HPDE6-E6E7 (cell line): ENCODE data around the gene PCSK7.
A peak's percentile ranks its signal among the peaks of the same experiment; 100 is the strongest.
"Not testable (repeated sequence)": the region's sequence is repeated elsewhere in the genome, so short reads cannot be mapped to it uniquely, and the experiment has no call there.

Source experiments
- DNase-seq: peaks from one replicate; pipeline ENCODE4 v3.0.0; 2011; ENCODE audit warnings: missing footprints; ENCODE audit errors: extremely low spot score

The PCSK7 gene

DNA sequence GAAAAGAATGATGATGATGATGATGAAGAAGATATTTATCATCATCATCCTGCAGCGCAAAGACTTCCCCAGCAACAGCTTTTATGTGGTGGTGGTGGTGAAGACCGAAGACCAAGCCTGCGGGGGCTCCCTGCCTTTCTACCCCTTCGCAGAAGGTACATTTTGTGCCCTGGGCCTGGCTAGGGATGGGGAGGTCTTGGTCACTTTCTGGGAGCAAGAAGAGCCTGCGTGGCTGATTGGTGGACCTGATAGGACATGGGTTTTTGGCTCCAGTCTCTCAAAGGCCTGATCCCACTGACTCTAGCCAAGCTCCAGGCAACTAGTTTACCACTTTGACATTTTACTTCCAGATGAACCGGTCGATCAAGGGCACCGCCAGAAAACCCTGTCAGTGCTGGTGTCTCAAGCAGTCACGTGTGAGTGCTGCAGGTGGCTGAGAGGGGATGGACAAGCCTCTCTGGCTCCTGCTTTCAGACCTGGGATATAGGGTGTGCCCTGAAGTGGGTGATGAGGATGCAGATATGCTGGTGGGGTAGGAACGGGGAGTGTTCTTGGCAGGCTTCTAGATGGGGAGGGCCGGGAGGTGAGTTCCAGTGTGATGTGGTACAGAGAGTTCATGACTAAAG, 48.0 kb downstream of the PCSK7 start:
- no peak for DNase-seq

DNA sequence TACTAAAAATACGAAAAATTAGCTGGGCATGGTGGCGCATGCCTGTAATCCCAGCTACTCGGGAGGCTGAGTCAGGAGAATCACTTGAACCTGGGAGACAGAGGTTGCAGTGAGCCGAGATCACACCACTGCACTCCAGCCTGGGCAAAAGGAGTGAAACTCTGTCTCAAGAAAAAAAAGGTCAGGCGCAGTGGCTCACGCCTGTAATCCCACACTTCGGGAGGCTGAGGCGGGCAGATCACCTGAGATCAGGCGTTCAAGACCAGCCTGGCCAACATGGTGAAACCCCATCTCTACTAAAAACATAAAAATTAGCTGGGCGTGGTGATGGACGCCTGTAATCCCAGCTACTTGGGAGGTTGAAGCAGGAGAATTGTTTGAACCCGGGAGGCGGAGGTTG, 48.7 kb downstream of the PCSK7 start:
- not testable (repeated sequence) for DNase-seq

DNA sequence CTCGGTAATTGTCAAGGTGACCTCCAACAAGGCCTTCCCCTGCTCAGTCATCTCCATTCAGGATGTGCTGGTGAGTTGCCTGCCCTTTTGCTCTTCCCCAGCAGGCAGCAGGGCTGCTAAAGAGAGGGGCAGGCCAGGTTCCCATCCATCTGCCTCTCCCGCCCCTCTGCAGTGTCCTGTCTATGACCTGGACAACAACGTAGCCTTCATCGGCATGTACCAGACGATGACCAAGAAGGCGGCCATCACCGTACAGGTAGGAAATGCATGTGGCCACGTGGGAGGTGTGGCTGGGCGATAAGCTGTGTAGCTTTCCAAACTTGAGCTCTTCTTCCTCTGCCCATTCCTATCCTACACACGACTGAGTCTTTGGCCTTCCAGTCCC, 49.3 kb downstream of the PCSK7 start:
- DNase-seq, result no peak

DNA sequence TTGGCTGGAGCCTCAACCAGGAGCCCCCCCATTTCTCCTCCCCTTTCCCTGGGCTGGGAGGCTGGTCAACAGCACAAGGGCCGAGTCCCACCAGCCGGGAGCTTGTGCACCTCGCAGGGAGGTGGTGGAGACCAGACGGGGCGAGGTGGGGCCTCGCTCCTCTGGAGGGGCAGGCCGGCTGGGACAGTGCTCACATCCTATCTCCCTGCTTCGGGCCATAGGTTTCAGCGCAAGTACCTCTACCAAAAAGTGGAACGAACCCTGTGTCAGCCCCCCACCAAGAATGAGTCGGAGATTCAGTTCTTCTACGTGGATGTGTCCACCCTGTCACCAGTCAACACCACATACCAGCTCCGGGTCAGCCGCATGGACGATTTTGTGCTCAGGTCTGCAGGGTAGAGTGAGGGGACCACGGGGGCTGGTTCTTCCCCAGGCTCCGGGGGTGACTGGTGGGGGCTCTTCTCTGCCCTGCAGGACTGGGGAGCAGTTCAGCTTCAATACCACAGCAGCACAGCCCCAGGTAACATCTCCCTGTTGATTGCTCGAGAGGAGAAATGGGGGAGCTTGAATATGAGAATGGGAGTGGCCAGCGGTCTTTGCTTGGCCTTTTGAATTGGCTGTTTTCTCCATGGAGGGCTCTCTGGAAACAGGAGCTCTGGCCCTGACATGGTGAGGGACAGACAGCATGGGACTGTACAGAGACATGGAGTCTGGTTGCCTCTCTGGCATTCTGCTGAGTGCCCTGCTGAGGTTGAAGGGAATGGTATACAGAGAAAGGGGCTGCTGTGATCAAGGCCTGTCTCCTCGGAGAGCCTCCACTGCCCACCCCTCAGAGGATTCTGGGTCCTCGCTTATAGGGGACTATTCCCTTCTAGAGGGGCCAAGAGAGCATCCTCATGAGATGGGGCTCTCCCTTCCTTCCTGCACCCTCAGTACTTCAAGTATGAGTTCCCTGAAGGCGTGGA, 50.0 kb downstream of the PCSK7 start:
- no peak for DNase-seq

DNA sequence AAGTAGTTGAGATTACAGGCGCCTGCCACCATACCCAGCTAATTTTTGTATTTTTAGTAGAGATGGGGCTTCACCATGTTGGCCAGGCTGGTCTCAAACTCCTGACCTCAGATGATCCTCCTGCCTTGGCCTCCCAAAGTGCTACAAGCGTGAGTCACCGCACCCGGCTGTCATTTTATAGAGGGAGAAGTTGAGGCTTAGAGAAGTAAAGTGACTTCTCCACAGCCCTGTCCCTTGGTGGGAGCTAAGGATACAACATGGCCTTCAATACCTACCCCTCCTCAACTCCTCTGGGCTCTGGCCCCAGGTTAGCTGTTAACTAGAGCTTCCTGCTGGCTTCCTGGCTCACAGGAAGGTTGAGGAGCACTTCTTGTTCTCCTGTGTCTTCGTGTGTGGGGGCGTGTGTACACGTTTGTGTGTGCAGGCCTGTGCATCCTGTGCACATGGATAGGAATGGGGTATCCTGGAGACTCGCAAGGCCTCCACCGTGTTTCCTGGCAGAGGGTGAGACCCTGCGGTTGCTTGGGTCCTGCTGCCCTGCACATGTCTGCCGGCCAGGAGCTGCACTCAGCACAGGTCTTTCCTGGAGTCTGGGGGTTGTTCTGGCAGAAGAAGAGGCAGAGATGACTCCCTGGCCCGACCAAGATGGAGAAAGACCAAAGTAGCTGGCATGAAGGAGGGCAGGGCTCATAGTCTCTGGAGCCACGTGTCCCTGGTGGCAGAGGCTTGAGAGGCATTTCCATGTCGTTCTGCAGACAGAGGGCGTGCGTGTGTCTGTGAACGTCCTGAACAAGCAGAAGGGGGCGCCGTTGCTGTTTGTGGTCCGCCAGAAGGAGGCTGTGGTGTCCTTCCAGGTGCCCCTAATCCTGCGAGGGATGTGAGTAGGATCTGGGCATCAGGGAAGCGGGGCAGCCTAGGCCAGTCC, 51.0 kb downstream of the PCSK7 start:
- no peak for DNase-seq

DNA sequence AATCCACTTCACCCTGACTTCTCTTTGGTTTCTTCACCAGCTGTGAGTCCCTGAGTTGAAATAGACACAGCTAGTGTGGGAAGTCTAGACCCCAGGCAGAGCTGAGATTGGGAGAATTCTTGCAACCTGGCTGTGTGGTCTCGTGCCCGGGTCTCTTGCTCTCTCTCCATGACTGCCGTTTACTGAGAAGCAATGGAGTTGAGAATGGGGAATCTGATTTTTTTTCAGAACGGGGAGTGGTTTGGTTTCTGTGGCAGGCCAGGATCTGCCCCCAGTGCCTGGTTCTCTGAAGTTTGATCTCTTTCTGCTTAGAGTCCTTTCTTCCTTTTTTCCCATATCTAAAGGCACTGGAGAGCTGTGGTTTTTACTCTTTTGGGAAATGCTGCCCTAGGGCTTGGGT, 51.9 kb downstream of the PCSK7 start:
- no peak for DNase-seq

DNA sequence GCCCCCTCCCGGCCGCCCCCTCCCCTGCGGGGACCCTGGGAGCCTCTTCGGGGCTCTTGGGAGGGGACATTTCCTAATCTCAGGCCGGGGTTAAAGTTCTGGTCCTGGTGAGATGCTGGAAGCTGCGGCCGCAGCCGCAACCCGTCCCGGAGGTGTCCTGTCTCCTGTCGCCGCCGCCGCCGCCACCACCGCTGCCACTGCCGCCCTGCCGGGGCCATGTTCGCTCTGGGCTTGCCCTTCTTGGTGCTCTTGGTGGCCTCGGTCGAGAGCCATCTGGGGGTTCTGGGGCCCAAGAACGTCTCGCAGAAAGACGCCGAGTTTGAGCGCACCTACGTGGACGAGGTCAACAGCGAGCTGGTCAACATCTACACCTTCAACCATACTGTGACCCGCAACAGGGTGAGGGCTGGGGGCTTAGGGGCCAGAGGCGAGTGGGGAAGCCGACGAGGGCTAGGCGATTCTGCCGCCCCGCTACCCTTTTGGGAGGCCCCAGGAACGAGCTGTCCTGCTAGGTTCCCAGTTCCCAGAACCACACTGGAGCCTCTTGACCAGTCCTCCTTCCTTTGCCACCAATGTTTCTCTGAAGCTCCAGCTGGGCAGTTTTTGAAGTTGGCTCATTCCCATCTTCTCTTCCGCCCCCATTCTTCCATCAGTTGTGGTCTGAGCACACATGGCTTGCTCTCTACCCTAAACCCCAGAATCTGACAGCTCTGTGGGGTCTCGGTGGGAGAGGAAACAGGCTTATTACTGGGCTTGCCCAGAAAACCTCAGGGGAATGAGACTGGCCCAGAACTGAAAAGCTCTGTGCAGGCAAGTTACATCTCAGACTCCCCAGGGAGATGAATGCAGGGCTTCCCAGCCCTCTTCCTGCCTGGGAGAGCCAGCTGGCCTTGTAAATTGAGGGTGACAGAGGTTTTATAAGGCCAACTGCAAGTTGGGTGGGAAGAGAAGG, 52.5 kb downstream of the PCSK7 start:
- no peak for DNase-seq

DNA sequence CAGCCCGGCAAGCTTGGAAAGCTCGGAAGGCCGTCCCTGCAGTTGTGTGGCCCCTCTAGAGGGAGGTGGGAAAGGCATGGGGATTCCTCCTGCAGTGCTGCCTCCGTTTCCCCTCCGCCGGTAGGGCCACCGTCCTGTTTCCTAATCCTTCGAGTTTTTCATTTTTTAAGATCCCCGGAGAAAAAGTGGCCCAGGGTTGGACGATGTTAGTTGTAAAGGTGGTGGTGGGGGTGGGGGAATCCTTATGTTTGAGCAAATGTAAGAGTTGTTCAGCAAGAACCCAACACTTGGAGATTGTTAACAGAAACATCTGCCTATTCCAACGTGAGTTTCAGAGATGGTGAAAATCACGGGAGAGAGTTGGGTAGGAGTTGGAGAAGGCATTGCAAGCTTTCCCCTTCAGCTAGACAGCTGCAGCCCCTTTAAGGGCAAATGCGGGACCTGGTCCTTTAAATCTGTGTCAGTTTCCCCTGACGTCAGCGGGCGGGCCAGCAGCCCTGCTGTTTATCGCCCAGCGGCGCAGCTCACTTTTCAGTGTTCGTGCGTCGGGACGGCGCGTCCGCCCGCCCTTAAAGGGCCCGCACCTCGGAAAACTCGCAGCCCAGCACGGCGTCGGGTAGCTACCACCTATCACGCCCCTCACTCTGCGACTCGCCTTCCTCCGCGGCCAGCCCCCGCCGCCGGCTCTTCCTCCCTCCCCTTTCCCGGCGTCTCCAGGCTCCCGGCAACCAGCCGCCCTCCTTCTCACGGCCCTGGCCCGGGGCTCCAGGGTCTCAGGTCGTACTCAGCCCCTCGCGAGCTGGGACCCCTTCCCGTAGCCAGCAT, 53.5 kb downstream of the PCSK7 start, which contains the start of gene SIDT2:
Gene SIDT2, plus strand, starts transcription at position 534 of the 825 bp plus-strand sequence. CDS start 521 bp downstream, outside the sequence.
- peak; percentile 79 for DNase-seq

DNA sequence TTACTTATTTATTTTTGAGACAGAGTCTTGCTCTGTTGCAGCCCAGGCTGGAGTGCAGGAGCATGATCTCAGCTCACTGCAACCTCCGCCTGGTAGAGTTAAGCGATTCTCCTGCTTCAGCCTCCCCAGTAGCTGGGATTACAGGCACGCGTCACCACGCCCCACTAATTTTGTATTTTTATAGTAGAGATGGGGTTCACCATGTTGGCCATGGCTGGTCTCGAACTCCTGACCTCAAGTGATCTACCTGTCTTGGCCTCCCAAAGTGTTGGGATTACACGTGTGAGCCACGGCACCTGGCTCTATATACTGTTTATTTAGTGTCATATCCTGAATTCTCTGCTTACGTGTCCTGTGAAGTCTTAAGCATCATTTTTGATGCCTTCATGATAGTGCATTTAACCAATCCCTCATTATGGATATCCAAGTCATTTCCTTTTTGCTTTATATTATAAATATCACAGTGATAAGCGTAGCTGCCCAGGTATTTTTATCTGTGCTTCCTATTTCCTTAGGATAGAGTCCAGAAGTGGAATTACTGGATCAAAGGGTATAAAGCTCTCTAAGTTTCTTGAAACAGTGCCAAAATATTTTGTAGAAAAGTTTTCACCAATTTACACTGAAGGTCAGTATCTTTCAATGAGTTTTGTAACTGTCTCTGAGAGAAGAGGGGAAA, 54.2 kb downstream of the PCSK7 start:
- no peak for DNase-seq

DNA sequence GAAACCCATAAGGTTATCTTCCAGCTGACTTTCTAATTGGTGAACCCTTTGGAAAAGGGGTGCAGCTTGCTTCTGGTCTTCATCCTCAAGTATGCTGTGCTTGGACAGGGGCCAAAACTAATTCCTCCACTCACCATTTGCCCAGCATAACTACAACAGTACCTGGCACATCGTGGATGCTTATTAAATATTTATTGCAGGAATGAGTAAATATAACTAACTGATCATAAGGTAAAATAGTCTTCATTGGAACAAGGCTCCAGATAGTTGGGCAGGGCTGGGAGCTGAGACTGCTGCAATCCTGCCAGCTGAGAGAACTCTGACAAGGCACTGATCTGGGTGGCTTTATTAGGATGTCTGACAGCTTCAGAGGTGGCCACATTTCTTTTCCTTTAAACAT, 55.7 kb downstream of the PCSK7 start:
- DNase-seq, result no peak

DNA sequence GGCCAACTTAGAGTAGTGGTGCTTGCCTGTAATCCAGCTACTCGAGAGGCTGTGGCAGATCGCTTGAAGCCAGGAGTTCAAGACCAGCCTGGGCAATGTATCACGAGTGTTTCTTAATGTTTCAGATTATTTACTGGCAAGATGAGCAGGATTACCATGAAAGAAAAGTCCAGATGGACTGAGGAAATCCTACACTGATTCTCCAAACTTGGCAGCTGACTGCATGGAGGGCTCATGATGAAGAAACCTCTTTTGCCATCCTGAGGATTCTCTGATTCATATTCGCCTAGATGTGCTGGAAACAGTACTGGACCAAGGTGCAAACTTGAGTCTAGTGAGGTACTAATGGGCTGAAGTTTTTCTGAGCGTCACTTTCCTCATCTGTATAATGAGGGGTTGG, 56.1 kb downstream of the PCSK7 start:
- DNase-seq, result no peak

DNA sequence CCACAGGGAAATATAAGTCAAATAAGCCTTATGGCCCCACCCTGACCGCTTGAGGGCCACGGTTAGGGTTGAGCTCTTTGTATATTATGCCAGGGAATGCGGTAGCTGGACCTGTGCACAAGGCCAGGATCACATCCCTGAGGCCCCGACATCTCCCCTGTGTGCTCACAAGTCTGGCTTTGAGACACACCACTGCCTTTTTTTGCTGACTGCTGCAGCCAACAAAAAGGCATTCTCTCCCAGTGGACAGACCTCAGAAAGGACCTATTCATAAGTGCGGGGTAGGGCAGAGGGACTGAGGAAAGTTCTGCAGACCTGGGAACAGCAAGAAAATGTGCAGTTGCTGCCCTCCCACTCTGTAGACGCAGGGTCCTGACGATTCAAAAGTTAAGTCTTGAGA, 56.8 kb downstream of the PCSK7 start:
- no peak for DNase-seq

DNA sequence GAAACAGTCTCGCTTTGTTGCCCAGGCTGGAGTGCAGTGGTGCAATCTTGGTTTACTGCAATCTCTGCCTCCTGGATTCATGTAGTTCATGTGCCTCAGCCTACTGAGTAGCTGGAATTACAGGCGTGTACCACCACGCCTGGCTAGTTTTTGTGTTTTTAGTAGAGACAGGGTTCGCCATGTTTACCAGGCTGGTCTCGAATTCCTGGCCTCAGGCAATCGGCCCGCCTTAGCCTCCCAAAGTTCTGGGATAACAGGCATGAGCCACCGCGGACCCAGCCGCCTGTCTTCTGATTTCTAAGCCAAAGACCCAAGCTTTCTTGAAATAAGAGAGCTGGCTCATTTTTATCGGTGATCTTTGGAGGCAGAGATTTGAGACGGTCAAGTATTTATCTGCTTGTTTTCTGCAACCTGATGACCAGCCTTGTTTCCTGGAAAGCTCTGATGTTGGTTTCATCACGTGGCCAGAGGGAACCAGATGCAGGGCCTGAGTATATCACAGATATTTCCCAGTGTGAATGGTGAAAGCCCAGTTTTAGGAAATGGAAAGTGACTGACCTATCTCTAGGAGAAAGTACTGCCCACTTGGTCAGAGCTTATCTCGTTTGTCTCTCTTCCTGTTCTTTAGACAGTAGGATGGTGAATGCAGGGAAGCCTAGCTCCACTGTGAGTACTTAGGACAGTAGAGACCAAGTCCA, 59.0 kb downstream of the PCSK7 start:
- DNase-seq, result no peak

DNA sequence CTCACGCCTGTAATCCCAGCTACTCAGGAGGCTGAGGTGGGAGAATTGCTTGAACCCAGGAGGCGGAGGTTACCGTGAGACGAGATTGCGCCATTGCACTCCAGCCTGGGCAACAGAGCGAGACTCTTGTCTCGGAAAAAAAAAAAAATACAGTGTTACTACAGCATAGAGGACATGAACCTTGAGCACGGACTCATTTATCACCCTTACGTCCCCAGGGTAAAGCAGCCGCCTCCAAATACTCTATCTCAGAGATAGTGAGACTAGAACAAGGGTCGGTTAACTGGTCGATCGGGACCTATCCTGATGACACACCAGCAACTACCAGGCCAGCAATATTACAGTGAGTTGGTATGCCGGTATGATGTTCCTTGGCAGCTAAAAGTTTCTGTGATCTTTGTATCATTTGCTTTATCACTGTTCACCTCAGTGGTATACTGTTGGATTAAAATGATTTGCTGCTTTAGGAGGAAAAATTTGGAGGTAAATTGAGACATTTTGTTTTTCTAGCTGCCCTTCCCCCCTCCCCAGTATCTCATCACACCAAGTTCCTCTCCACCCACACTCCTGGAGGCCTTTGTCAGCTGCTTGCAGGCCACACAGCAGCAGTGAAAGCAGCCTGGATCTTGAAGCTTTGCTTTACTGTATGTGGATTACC, 60.3 kb downstream of the PCSK7 start:
- no peak for DNase-seq

DNA sequence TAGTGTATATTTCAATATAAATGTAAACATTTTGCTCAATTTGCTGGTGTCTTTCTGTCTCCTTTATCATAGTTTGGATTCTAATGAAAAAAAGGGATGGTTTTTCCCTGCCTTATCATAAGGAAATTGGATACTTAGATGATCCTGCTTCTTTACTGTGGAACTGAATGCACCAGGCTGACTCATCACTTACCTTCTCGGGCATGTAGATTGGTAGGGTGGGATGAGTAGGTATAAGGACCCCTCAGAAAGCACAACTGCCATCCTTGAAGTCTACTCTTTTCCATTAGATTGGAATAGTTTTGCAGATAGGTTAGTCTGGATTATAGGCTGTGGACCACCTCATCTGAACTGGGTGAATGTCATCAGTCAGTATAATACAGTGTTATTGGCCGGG, 60.9 kb downstream of the PCSK7 start:
- no peak for DNase-seq

DNA sequence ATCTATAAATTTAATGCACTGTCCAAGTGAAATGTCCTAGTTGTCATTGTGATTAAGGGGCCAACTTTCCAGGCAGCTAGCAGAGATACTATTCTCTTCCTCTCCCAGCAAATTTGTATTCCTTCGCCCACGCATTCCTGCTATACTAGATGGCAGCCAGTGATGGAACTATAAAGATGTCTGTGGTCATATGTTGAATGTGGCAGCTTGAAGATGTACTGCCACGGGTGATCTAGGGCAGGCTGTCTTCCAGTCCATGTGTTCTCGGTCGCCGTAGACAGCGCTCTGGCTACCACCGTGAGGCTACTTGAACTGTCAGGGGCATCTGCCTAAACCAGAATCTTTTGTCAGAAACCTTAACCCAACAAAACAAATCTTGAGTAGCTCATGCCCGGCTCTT, 61.7 kb downstream of the PCSK7 start:
- DNase-seq, result no peak

DNA sequence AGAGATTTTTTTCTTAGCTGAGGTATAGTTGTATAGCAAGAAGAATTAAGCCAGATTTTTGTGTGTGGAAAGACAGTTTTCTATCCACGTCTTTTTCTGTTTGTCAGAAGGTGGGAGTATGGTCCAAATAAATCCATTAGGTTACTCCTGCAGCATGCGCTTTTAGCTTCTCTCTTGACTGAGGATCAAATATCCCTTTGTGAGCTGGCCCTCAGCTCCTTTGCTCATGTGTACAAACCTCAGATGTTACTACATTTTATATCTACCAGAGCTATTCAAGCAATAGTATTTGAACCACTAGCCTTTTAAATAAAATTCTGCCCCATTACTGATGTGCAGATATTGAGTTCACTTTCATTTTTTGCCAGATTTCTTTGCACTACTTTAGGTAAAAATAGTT, 62.1 kb downstream of the PCSK7 start:
- DNase-seq, result no peak

DNA sequence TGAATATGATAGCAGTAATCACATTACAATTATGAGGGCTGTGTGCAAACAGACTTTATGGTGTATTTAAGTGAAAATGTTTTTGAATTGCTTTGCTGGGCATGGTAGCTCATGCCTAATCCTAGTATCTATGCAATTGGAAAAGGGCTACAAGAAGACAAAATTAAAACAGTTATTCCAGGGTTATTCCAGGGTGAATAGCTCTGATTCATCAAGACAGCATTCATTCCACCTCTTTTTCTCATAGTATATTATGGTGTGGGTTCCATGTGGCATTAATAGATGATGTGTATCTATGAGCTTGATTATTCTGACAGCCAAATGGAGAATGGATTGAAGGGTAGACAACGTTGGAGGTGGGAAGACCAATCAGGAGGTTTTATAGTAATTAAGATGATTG, 65.4 kb downstream of the PCSK7 start:
- no peak for DNase-seq
